HCT116 (cell line): ENCODE results near the gene EPHA1. TPM values are rescaled to one million over a fixed set of nuclear protein-coding genes. Genes with fewer than 3 reads are reported as not detected.

ENCODE experiments used
- ATAC-seq: fragments of 200-7000 bp; cut with Tn5 transposase; 2 replicates; pipeline ENCODE4 v1.9.1; 2020; ENCODE audit warnings: mild to moderate bottlenecking, moderate library complexity
- BruUV-seq: library from RNA; stranded (reverse); fragments of 400-500 nt; replicated peaks from 2 replicates; lab custom pipeline; 2021; lab: Mats Ljungman, UMichigan
- CTCF ChIA-PET: fragments of 300-600 bp; sonication (Branson Sonifier 250); formaldehyde crosslinking; loops from one replicate; lab custom pipeline; 2021; ENCODE audit warnings: antibody characterized with exemption; lab: Charles Lee
- POLR2A ChIA-PET: fragments of 300-600, 350-600 bp; sonication (Branson Sonifier 250); formaldehyde crosslinking; loops from one replicate; lab custom pipeline; 2021; ENCODE audit warnings: antibody characterized with exemption; lab: Charles Lee
- RAD21 ChIA-PET, 2 experiments: fragments of 300-600 bp; sonication (Branson Sonifier 250); formaldehyde crosslinking; loops; one replicate each; lab custom pipeline; 2023; ENCODE audit warnings: low total read pairs in 2 of 2; ENCODE audit not compliant: uncharacterized antibody in 2 of 2, unreplicated experiment in 2 of 2, low non-redundant PET in 1 of 2; lab: Charles Lee
- DNase-seq: peaks from one replicate; pipeline ENCODE4 v3.0.0-alpha.2; 2010; ENCODE audit warnings: low read depth, low spot score
- H2AFZ ChIP-seq: fragments of 200-600 bp; shearing (Covaris generic), sonication (generic); 2 replicates; pipeline ENCODE4 v1.6.1; 2017; ENCODE audit warnings: low read depth, mixed run types, mixed read lengths, antibody characterized with exemption, low read length; ENCODE audit not compliant: poor library complexity, severe bottlenecking
- H3K27ac ChIP-seq: 2 replicates; pipeline ENCODE4 v1.5.1; 2012; ENCODE audit warnings: low read depth, low read length
- H3K27me3 ChIP-seq: fragments of 200-600 bp; sonication (generic); 2 replicates; pipeline ENCODE4 v1.6.1; 2016; ENCODE audit warnings: mixed run types, low read length, mixed read lengths; ENCODE audit not compliant: insufficient read depth
- H3K36me3 ChIP-seq, 2 experiments: fragments of 200-500 bp in 1 of 2; fragments of 200-600 bp in 1 of 2; sonication (Bioruptor generic) in 1 of 2; sonication (generic) in 1 of 2; 2 replicates each; pipeline versions ENCODE4 v1.5.1 to v1.6.1; 2014 to 2016; ENCODE audit warnings: low read length in 2 of 2, inconsistent platforms in 1 of 2, mixed read lengths in 1 of 2, mixed run types in 1 of 2; ENCODE audit not compliant: insufficient read depth in 2 of 2, control insufficient read depth in 1 of 2
- H3K4me1 ChIP-seq, 2 experiments: fragments of 200-600 bp in 1 of 2; sonication (generic) in 1 of 2; 2 replicates each; pipeline versions ENCODE4 v1.5.1 to v1.6.1; 2012 to 2017; ENCODE audit warnings: low read length in 2 of 2, inconsistent platforms in 1 of 2, mild to moderate bottlenecking in 1 of 2, mixed read lengths in 1 of 2, mixed run types in 1 of 2, moderate library complexity in 1 of 2; ENCODE audit not compliant: insufficient read depth in 2 of 2, control insufficient read depth in 1 of 2
- H3K4me2 ChIP-seq: fragments of 200-600 bp; sonication (generic); 2 replicates; pipeline ENCODE4 v1.6.1; 2017; ENCODE audit warnings: mixed run types, low read length, mixed read lengths
- H3K4me3 ChIP-seq, 2 experiments: fragments of 200-600 bp in 1 of 2; sonication (generic) in 1 of 2; replicated peaks in 1 of 2; 2 replicates each; pipeline ENCODE4 v1.5.1; 2011 to 2016; ENCODE audit warnings: low read length in 2 of 2, control low read depth in 1 of 2, low read depth in 1 of 2, mild to moderate bottlenecking in 1 of 2, mixed read lengths in 1 of 2, mixed run types in 1 of 2
- H3K79me2 ChIP-seq: fragments of 200-600 bp; sonication (generic); 2 replicates; pipeline ENCODE4 v1.6.1; 2017; ENCODE audit warnings: mild to moderate bottlenecking, mixed run types, low read length, moderate library complexity, mixed read lengths; ENCODE audit not compliant: insufficient read depth
- H3K9ac ChIP-seq: fragments of 200-600 bp; sonication (generic); 2 replicates; pipeline ENCODE4 v1.6.1; 2016; ENCODE audit warnings: low read length, mixed read lengths
- H3K9me2 ChIP-seq: fragments of 200-600 bp; sonication (generic), shearing (Covaris generic); 2 replicates; pipeline ENCODE4 v1.6.1; 2017; ENCODE audit warnings: mixed run types, mild to moderate bottlenecking, moderate library complexity; ENCODE audit not compliant: insufficient read depth
- H3K9me3 ChIP-seq, 2 experiments: fragments of 200-500 bp in 1 of 2; fragments of 200-600 bp in 1 of 2; sonication (Bioruptor generic) in 1 of 2; sonication (generic) in 1 of 2; 2 replicates each; pipeline ENCODE4 v1.6.1; 2014 to 2017; ENCODE audit warnings: low read length in 2 of 2, mixed read lengths in 2 of 2, inconsistent platforms in 1 of 2, low read depth in 1 of 2, mild to moderate bottlenecking in 1 of 2, mixed run types in 1 of 2, moderate library complexity in 1 of 2; ENCODE audit not compliant: control insufficient read depth in 1 of 2, insufficient read depth in 1 of 2
- H4K20me1 ChIP-seq: fragments of 200-600 bp; sonication (generic), shearing (Covaris generic); 2 replicates; pipeline ENCODE4 v1.6.1; 2017; ENCODE audit warnings: mixed run types, mild to moderate bottlenecking, moderate library complexity; ENCODE audit not compliant: insufficient read depth
- ELF1 ChIP-seq: IDR thresholded peaks from 2 replicates; pipeline ENCODE4 v1.6.1; 2012; ENCODE audit warnings: low read depth, borderline replicate concordance
- EZH2 ChIP-seq: fragments of 200-600 bp; sonication (generic); IDR thresholded peaks from 2 replicates; pipeline ENCODE4 v1.6.1; 2017; ENCODE audit warnings: antibody characterized with exemption, mixed run types
- EZH2phosphoT487 ChIP-seq: fragments of 200-600 bp; IDR thresholded peaks from 2 replicates; pipeline ENCODE4 v1.6.1; 2018; ENCODE audit warnings: antibody characterized with exemption, borderline replicate concordance
- RAD21 ChIP-seq: IDR thresholded peaks from 2 replicates; pipeline ENCODE4 v1.6.1; 2012; ENCODE audit warnings: low read depth, mild to moderate bottlenecking
- SRF ChIP-seq: IDR thresholded peaks from 2 replicates; pipeline ENCODE4 v1.6.1; 2012; ENCODE audit warnings: low read depth
- intact Hi-C: fragments of 100-400 bp; cut with micrococcal nuclease; formaldehyde crosslinking; loops from 2 replicates; pipeline ENCODE4 v1.10.0; 2022
- total RNA-seq: library from RNA; stranded (reverse); gene quantifications from one replicate; pipeline ENCODE4 v1.2.1, GENCODE V29; 2021; ENCODE audit not compliant: unreplicated experiment
- TF ChIP-seq, protein P1 (sequence below): IDR thresholded peaks from 2 replicates; pipeline ENCODE4 v1.6.1; 2012; ENCODE audit warnings: low read depth

Gene EPHA1
- total RNA-seq, 1 experiment from 2014 or later, result 29.9 TPM

DNA sequence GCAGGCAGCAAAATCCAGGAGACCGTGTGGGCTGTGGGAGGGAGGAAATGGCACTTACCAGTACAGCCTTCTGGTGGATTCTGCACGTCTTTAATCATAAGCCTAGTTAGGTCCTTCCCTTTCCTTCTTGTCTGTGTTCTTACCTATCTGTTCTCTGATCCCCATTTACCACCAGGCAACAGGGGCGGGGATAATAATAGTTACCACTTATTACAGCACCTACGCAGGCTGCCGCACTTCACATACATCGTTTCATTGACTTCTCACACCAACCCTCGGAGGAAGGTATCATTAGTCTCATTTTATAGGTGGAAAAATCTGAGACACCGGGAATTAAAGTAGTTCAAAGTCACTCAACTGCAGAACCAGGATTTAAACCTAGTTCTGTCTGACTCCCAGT is 4.5 kb upstream of the EPHA1 start:
- Histone ChIP-seq H3K4me1 (peaks cover 5 to 7% of the 10 kb centered on the region in 2 experiments; a peak in 3 of 4 replicates), H4K20me1 (no peaks in the 10 kb centered on the region), H3K9me2 (no peaks in the 10 kb centered on the region), H3K36me3 (no peaks in the 10 kb centered on the region), H3K79me2 (peaks cover under 1% of the 10 kb centered on the region; the same call in 1 of the 2 replicates), H2AFZ (no peak overlapping the region), H3K4me2 (no peak overlapping the region), H3K9ac (no peak overlapping the region), H3K27ac (no peak overlapping the region)
- ATAC-seq (no peak), DNase-seq (no peak)
- BruUV-seq, result no TSS peak
- ChIA-PET CTCF (no interaction called here), POLR2A (no interaction called here)
- intact Hi-C loops, result no loop called here
- TF ChIP-seq SRF (no peak), ELF1 (no peak), EZH2phosphoT487 (no peak)
- TF ChIP-seq, all 23 proteins: peak for 0
- H3K27me3 ChIP-seq, result no peaks in the 10 kb centered on the region
- H3K9me3 ChIP-seq, result no peaks in the 10 kb centered on the region
- no peak overlapping the region for H3K4me3 ChIP-seq
- RAD21 ChIA-PET, result no interaction called here

DNA sequence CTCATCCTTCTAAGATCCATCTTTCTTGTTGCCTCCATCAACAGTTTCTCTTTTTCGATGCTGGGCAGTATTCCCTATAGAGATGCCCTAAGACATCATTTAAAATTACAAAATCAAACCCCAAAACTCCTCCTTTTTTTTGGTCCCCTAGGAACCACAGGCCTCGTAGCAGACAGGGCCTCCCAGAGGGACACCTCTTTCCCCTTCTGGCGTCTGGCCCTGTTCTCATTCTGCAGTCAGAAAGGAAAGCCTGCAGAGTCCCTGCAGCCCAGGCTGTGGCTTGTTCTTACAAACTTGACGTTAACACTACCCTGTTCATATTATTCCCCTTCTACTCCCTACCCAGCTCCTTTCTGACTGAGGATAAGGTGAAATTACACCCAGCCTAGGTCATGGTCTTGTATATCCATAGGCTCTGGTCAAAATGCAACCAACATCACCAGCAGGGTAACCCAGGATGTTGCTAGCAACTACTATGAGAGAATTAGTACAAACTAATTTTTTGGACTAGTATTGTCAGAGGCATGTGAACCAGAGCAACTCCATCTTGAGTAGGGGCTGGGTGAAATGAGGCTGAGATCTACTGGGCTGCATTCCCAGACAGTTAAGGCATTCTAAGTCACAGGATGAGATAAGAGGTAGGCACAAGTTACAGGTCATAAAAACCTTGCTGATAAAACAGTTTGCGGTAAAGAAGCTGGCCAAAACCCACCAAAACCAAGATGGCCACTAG is 3.5 kb upstream of the EPHA1 start:
- DNase-seq, result no peak
- BruUV-seq, result no TSS peak
- no peak for ATAC-seq
- Histone ChIP-seq H3K4me1 (peaks cover 11 to 16% of the 10 kb centered on the region in 2 experiments; a peak in 3 of 4 replicates), H2AFZ (no peak overlapping the region), H3K9me2 (no peaks in the 10 kb centered on the region), H3K36me3 (no peaks in the 10 kb centered on the region)
- RAD21 ChIA-PET, result no interaction called here
- POLR2A ChIA-PET, result no interaction called here
- TF ChIP-seq RAD21, result no peak
- TF ChIP-seq, protein P1, sequence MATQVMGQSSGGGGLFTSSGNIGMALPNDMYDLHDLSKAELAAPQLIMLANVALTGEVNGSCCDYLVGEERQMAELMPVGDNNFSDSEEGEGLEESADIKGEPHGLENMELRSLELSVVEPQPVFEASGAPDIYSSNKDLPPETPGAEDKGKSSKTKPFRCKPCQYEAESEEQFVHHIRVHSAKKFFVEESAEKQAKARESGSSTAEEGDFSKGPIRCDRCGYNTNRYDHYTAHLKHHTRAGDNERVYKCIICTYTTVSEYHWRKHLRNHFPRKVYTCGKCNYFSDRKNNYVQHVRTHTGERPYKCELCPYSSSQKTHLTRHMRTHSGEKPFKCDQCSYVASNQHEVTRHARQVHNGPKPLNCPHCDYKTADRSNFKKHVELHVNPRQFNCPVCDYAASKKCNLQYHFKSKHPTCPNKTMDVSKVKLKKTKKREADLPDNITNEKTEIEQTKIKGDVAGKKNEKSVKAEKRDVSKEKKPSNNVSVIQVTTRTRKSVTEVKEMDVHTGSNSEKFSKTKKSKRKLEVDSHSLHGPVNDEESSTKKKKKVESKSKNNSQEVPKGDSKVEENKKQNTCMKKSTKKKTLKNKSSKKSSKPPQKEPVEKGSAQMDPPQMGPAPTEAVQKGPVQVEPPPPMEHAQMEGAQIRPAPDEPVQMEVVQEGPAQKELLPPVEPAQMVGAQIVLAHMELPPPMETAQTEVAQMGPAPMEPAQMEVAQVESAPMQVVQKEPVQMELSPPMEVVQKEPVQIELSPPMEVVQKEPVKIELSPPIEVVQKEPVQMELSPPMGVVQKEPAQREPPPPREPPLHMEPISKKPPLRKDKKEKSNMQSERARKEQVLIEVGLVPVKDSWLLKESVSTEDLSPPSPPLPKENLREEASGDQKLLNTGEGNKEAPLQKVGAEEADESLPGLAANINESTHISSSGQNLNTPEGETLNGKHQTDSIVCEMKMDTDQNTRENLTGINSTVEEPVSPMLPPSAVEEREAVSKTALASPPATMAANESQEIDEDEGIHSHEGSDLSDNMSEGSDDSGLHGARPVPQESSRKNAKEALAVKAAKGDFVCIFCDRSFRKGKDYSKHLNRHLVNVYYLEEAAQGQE, result no peak
- no peak for TF ChIP-seq EZH2
- TF ChIP-seq, all 23 proteins: peak for 0
- no peaks in the 10 kb centered on the region for H3K9me3 ChIP-seq
- H3K27ac ChIP-seq, result no peak overlapping the region
- intact Hi-C loops, result no loop called here
- H3K79me2 ChIP-seq, result peaks cover 3% of the 10 kb centered on the region; the same call in 1 of the 2 replicates
- no peak overlapping the region for H3K4me3 ChIP-seq
- CTCF ChIA-PET, result no interaction called here
- H3K27me3 ChIP-seq, result no peaks in the 10 kb centered on the region
- no peaks in the 10 kb centered on the region for H4K20me1 ChIP-seq
- no peak overlapping the region for H3K9ac ChIP-seq
- no peak overlapping the region for H3K4me2 ChIP-seq
